GM19467 (cell line): ENCODE results near the gene R3HDML.

Source experiments
- ATAC-seq: cut with Tn5 transposase; IDR thresholded peaks from one replicate; pipeline ENCODE4 v1.9.1; 2021; ENCODE audit warnings: mild to moderate bottlenecking, moderate library complexity; ENCODE audit not compliant: unreplicated experiment

Gene R3HDML

DNA sequence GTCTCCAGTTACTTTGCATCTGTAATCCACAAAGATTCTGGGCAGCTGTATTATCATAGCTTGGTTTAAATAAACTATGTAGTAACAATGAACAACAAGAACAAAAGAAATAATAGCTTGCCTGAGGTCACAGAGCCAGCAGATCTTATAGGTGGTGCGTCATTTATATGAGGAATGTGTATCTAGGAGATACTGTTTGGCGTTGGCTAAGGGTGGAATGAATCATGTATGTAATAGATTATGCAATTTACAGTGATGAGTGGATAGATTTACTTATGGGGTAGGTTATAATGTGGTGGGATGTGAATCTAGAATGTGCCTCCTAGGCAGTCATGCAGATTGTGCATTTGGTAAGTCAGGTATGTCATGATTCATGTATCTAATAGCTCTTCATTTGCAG is 61.5 kb downstream of the R3HDML start:
- ATAC-seq: no peak

DNA sequence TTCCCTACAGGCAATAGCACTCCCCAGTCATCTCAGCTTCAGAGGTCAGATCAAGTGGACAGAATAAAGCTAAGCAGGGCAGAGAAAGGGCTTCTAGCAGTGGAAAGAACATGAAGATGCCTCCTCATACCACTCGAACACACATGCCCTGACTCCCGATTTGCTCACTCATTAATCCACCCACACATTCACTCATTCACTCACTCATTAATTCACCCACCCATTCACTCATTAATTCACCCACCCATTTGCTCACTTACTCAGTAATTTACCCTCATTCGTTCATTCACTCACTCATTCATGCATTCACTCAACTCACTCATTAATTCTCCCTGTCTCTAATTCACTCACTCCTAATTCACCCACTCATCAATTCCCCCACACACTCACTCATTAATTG is 62.6 kb downstream of the R3HDML start:
- ATAC-seq: no peak

GRCh38 chr20:44400671-44400969 is 63.8 kb downstream of the R3HDML start:
- ATAC-seq: no peak
